NCI-H510A (cell line): ENCODE data around the gene FNBP1.
"Not testable (repeated sequence)": the region's sequence is repeated elsewhere in the genome, so short reads cannot be mapped to it uniquely, and the experiment has no call there.

Experiments used
- DNase-seq: peaks from one replicate; lab custom pipeline; 2025; lab: John Stamatoyannopoulos, UW

FNBP1 gene

DNA sequence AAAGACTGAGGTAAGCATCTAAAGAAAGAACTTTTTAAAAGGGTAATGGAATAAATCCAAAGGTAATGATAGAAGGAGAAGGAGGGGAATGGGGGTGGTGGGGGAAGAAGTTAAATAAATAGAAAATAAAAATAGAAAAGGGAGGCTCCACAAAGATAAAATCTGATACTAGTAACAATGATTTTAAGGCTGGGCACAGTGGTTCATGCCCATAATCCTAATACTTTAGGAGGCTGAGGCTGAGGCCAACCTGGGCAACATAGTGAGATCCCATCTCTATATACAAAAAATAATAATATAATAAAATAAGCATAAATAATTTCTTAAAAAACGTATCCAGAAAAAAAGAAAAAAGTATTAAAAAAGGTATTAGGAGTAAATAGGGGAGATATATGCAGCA lies 89.3 kb downstream of the FNBP1 start:
- no peak for DNase-seq

DNA sequence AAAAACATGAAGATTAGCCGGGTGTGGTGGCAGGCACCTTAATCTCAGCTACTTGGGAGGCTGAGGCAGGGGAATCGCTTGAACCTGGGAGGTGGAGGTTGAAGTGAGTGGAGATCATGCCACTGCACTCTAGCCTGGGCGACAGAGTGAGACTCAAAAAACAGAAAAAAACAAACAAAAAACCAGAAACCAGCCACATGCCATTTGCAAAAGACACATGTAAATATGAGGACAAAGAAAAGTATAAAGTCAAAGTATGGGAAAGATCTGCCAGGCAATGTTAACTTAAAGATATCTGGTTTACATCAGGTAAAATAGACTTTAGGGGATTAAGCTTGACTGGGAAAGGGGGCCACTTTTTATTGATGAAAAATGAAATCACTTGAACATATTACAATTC lies 90.7 kb downstream of the FNBP1 start:
- no peak for DNase-seq

DNA sequence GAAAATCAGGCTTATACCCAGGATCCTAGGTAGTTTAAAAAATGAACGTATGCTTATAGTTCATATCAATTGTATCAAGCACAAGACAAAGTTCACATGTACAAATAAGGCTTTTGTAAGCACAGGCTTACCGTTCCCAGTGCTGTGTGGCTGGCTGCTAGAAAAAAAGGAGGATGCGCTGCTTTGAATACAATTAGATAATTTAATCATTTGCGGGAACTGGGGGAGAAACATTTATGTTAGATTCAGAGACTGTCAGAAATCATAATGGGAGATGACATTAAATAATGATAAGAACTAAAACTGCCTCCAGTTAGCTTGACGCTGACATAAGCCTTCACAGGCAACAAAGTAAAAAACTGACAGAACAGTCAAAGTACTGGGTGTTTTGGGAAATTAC lies 93.2 kb downstream of the FNBP1 start:
- no peak for DNase-seq

GRCh38 chr9:129948626-129949025 lies 94.4 kb downstream of the FNBP1 start:
- DNase-seq, result not testable (repeated sequence)

DNA sequence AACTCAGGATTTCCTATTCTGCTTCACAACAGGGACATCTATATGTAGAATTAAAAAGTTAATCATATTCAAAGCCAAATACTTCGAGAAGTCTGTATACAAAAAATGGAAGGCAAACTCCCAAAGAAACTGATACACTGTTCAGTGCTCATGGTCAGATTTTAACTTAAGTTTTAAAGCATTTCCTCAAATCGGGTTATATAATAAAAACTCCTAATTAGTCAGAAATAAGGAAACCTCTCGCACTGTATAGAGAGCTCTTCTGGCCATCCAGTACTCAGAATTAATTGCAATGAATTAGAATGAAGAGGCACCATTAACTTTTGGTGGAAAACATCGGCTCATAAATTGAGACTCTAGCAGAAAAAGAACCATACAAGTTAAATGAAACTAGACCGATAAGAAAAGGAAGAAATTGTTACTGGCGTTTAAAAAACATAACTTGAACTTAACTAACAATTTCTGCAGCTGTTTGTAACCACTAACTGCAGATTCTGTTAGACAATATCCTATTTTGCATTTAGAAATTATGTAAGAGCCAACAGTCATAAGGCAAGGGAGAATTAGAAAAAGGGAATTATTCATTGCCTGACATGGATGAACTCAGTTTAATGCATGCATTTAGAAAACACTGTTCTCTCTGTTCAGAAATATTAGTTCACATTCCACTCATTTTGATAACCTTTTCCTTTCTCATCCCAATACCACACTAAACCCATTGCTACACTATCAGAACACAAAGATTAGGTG lies 96.6 kb downstream of the FNBP1 start:
- DNase-seq, result no peak

DNA sequence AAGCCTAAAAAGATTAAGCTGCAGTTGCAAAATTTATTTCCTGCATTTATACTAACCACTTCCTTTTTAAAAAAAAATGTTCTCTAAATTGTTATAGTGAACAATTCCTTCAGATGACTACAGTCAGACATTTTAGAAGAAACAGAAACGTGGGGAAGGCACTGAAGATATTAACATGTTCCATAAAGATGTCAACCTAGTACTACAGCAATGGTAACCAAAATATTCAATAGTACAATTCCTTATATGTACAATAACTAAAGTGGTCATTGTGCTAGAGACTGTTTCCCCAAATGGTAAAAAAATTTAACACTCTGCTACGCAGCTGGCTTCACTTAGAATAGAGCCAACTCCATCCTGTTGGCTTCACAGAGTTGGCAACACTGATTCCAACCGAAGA lies 97.7 kb downstream of the FNBP1 start:
- DNase-seq, result no peak

- no peak for DNase-seq
These were observed 98.4 kb downstream of the FNBP1 start for GRCh38 chr9:129944506-129945116.

DNA sequence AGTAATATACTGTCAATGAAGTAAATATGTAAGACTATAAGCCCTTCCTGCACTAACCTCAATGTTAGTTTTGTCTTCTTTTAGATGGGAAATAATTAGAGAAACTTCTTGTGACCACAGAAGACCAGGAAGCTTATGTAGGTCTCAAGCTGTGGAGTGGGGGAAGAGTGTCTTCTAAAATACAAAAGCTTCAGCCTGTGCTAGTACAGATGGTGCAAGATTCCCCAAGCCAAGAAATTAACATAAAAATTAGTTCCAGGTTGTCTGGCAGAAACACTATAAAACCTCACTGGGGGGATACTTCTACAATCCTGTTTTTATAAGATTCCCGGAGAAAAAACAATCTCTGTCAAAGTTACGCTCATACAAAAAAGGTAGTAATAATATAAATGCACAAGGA lies 103.6 kb downstream of the FNBP1 start:
- no peak for DNase-seq

DNA sequence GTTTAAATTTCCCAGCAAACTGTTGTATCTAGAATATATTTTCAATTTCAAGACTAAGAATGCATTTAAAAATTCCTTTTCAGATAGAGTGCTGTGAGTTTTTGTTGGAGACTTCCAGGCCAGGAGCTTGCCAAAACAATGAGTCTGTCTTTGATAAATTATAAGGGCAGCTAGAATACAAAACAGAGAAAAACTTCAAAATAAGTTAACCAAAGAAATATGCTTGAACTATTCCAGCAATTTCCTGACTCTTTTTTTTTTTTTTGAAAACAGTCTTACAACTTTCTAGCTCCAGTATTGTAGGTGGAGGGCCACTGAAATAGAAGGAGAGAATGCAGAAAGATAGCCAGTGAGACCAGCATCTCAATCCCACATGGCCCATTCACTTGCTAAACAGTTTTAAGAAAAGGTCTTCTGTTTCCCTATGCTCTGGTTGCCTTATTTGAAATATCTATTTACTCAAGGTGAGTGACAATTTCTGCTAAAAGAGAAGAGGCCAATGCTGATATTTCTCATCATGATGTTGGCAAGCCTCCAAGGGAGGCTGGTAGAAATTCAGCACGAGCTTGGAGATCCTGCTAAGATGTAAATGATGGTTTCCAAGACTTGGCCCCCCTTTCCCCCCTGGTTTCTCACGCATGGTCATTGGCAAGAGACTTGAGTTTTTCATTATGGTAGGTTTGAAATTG lies 104.6 kb downstream of the FNBP1 start:
- DNase-seq, result no peak

DNA sequence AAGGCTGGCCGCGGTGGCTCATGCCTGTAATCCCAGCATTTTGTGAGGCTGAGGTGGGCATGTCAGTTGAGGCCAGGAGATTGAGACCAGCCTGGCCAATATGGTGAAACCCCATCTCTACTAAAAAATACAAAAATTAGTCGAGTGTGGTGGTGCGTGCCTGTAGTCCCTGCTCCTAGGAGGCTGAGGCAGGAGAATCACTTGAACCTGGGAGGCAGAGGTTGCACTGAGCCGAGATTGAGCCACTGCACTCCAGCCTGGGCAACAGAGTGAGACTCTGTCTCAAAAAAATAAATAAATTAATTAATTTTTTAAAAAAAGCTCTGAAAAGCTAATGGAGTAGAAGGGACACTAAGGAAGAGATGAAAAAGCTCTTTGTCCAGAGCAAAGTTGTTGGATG lies 105.1 kb downstream of the FNBP1 start:
- not testable (repeated sequence) for DNase-seq

- no peak for DNase-seq
These were observed 106.8 kb downstream of the FNBP1 start for GRCh38 chr9:129936222-129936621.

DNA sequence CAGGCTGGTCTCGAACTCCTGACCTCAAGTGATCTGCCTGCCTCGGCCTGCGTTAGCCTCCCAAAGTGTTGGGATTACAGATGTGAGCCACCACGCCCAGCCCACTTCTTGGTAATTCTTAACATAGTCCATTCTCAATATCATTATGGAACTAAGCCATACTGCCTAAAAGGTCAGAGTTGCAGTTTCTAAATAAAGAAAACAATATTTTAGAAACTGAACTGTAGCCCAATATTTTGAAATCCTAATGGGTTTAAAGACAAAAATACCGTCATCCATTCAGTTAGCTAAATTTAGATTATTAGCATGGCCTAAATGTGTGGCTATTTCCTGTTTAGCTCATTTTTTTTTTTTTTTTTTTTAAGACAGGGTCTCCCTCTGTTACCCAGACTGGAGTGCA lies 108.2 kb downstream of the FNBP1 start:
- DNase-seq, result no peak

- no peak for DNase-seq
These were observed 108.9 kb downstream of the FNBP1 start for GRCh38 chr9:129934041-129934591.

DNA sequence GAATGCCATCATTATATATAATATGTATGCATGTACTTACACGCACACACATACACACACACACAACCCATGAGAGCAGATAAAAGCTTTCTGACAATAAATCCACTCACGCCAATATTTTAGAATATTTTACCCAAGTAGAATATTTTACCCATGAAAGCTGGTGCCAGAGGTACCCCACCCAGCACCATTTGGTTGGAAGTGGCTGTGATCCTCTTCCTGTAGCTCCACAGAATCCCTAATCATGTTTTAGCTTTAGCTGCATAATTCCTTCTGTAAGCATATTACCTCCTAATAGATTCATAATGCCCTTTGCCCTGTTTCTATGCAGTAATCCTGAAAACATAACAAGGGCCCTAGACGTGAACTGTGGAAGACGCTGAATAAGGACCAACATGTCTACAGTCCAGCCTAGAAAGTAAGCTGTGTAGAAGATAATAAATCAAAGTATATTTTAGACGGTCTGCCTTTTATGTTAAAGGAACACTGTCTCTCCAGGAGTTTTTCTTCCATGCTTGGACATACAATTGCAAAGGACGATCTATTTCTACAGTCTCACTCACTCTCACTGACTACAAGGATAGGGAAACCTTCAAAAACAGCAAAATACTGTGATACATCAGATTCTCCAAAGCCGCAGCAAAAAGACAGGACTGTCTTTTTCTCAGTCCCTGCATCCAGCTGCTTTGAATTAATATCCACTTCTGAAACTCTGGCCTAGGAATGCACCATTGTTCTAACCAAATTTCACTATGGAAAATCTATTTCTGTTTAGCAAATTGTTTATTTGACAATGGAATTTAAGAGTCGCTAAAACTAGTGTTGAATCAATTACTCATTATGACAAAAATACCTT lies 109.6 kb downstream of the FNBP1 start:
- no peak for DNase-seq

GRCh38 chr9:129932303-129933151 lies 110.5 kb downstream of the FNBP1 start:
- DNase-seq, result no peak

- DNase-seq, result no peak
These were observed 112.2 kb downstream of the FNBP1 start for GRCh38 chr9:129930743-129931142.

GRCh38 chr9:129929496-129930125 lies 113.4 kb downstream of the FNBP1 start:
- DNase-seq, result no peak

DNA sequence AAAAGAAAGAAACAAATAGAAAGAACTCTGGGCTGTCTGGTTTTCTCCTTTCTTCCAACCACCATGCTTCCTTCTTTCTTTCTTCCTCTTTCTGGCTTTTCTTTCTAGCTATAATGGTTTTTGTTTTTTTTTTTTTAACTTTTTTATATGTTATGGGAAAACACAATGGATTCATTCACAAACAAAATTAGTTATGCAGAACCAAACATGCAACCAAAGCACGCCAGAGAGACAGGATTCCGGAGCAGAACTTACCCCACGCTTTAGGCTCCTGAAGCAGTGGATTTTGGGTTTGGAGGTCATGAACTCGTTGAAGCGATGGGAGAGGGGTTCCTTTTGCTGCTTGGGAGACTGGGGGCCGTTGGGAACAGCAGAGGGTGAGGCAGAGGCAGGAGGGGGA lies 119.4 kb downstream of the FNBP1 start:
- DNase-seq, result no peak

- no peak for DNase-seq
These were observed 121.1 kb downstream of the FNBP1 start for GRCh38 chr9:129921905-129922304.

GRCh38 chr9:129919841-129920240 lies 123.1 kb downstream of the FNBP1 start:
- no peak for DNase-seq

GRCh38 chr9:129919277-129919676 lies 123.7 kb downstream of the FNBP1 start:
- DNase-seq, result no peak
